ENCODE data around the gene PDGFD.

Gene PDGFD

DNA sequence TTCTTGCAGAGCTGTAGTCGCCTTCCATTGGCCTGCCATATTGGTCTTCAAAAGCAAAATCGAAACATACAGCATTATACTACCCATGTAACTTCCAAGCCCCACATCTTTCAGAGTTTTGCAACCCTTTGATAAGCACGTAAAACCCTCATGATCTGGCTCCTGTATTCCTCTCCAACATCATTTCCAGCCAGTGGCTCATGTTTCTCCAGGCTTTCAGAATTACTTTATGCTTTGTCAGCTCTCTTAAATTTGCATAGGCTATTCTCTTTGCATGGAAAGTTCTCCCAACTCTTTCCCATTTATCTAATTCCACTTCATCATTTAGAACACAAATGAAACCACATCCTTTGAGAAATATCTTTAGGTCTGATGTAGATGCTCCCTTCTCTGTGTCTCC lies 195.3 kb downstream of the PDGFD start:
- TF ChIP-seq YY1 (IDR thresholded peaks at IDR 0.05; ENCODE audit: low read depth) (no peak), EP300 (IDR thresholded peaks at IDR 0.05; ENCODE audit: borderline replicate concordance) (no peak), TAF1 (IDR thresholded peaks at IDR 0.05; ENCODE audit: low read depth) (no peak), TCF12 (IDR thresholded peaks at IDR 0.05; ENCODE audit: low read depth) (no peak), NFIC (IDR thresholded peaks at IDR 0.05) (no peak), CEBPB (IDR thresholded peaks at IDR 0.05) (no peak), FOXM1 (IDR thresholded peaks at IDR 0.05; ENCODE audit: borderline replicate concordance, low read depth) (no peak), ZBTB7A (IDR thresholded peaks at IDR 0.05; ENCODE audit: low read depth) (no peak), CREB1 (IDR thresholded peaks at IDR 0.05; ENCODE audit: low read depth) (no peak), EGR1 (IDR thresholded peaks at IDR 0.05) (no peak), RAD21 (IDR thresholded peaks at IDR 0.05; ENCODE audit: low read depth) (no peak), TEAD4 (IDR thresholded peaks at IDR 0.05) (no peak)
- TF ChIP-seq, protein P1, sequence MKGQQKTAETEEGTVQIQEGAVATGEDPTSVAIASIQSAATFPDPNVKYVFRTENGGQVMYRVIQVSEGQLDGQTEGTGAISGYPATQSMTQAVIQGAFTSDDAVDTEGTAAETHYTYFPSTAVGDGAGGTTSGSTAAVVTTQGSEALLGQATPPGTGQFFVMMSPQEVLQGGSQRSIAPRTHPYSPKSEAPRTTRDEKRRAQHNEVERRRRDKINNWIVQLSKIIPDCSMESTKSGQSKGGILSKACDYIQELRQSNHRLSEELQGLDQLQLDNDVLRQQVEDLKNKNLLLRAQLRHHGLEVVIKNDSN (IDR thresholded peaks at IDR 0.05): no peak
- TF ChIP-seq, protein P2, sequence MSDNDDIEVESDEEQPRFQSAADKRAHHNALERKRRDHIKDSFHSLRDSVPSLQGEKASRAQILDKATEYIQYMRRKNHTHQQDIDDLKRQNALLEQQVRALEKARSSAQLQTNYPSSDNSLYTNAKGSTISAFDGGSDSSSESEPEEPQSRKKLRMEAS (IDR thresholded peaks at IDR 0.05): no peak
- TF ChIP-seq, protein P3, sequence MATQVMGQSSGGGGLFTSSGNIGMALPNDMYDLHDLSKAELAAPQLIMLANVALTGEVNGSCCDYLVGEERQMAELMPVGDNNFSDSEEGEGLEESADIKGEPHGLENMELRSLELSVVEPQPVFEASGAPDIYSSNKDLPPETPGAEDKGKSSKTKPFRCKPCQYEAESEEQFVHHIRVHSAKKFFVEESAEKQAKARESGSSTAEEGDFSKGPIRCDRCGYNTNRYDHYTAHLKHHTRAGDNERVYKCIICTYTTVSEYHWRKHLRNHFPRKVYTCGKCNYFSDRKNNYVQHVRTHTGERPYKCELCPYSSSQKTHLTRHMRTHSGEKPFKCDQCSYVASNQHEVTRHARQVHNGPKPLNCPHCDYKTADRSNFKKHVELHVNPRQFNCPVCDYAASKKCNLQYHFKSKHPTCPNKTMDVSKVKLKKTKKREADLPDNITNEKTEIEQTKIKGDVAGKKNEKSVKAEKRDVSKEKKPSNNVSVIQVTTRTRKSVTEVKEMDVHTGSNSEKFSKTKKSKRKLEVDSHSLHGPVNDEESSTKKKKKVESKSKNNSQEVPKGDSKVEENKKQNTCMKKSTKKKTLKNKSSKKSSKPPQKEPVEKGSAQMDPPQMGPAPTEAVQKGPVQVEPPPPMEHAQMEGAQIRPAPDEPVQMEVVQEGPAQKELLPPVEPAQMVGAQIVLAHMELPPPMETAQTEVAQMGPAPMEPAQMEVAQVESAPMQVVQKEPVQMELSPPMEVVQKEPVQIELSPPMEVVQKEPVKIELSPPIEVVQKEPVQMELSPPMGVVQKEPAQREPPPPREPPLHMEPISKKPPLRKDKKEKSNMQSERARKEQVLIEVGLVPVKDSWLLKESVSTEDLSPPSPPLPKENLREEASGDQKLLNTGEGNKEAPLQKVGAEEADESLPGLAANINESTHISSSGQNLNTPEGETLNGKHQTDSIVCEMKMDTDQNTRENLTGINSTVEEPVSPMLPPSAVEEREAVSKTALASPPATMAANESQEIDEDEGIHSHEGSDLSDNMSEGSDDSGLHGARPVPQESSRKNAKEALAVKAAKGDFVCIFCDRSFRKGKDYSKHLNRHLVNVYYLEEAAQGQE (IDR thresholded peaks at IDR 0.05; ENCODE audit: low read depth): no peak

DNA sequence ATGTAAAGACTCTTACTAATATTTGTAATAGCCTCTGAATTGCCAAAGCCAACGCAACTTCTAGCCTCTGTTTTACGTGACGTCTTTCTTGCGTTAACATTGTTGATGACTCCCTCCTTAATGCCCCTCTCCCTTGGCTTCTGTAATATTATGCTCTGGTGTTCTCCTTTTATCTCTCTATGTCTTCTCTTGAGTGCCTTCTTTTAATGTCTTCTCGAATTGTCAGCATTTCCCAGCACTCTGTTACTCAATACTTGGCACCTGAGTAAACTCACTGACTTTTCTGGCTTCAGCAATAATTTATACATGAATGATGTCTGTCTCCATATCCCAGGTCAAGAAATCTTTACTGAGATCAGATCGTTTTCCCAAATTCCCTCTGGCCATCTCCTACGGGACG lies 196.0 kb downstream of the PDGFD start:
- TF ChIP-seq RAD21 (IDR thresholded peaks at IDR 0.05; ENCODE audit: low read depth): no peak

DNA sequence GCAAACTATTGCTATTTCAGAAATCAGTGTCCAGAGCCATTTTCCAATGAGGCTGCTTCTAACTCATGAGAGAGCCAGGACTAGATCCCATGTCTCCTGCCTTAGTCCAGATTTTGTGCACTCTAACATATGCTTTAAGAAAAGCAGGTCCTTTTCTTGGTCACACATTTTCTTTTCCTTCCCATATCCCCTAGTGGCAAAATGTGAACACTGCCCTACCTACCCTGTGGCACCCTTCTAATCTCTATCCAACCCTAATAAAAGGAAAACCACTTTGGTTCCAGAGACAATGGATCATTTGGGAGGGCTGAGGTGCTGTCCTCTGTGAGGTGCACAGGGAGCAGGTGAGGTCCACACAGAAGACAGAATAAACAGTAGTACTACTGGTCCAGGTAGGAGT lies 199.6 kb downstream of the PDGFD start:
- TF ChIP-seq FOXM1 (IDR thresholded peaks at IDR 0.05; ENCODE audit: borderline replicate concordance, low read depth) (no peak), NFIC (IDR thresholded peaks at IDR 0.05) (no peak), EGR1 (IDR thresholded peaks at IDR 0.05) (no peak), ZBTB7A (IDR thresholded peaks at IDR 0.05; ENCODE audit: low read depth) (no peak), EP300 (IDR thresholded peaks at IDR 0.05; ENCODE audit: borderline replicate concordance) (no peak), RAD21 (IDR thresholded peaks at IDR 0.05; ENCODE audit: low read depth) (no peak), TCF12 (IDR thresholded peaks at IDR 0.05; ENCODE audit: low read depth) (no peak), CREB1 (IDR thresholded peaks at IDR 0.05; ENCODE audit: low read depth) (no peak), TEAD4 (IDR thresholded peaks at IDR 0.05) (no peak)
- TF ChIP-seq, protein P3 (IDR thresholded peaks at IDR 0.05; ENCODE audit: low read depth): no peak
- TF ChIP-seq, protein P1 (IDR thresholded peaks at IDR 0.05): no peak
- TF ChIP-seq, protein P2 (IDR thresholded peaks at IDR 0.05): no peak

DNA sequence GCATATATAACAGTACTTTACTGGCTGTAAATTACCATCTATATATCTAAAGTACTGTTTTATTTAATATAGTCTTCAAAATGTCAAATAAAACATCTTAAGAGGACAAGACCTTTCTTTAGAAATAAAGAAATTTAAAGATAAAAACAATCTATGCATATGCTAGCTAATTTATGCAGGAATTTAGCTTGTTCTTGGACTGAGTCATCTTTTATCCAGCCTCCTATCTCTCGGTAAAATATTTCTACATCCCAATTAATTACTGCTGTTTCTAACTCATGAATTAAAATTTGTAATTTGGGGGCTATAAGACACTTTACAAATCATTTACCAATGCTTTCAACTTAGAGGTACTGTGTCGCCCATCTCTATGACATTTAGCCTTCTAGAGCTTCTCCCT lies 200.3 kb downstream of the PDGFD start:
- TF ChIP-seq, protein P2 (IDR thresholded peaks at IDR 0.05): no peak
- TF ChIP-seq TCF12 (IDR thresholded peaks at IDR 0.05; ENCODE audit: low read depth) (no peak), ZBTB7A (IDR thresholded peaks at IDR 0.05; ENCODE audit: low read depth) (no peak), YY1 (IDR thresholded peaks at IDR 0.05; ENCODE audit: low read depth) (no peak), TAF1 (IDR thresholded peaks at IDR 0.05; ENCODE audit: low read depth) (no peak), EGR1 (IDR thresholded peaks at IDR 0.05) (no peak), CEBPB (IDR thresholded peaks at IDR 0.05) (no peak)
- TF ChIP-seq, protein P1 (IDR thresholded peaks at IDR 0.05): no peak
- TF ChIP-seq, protein P3 (IDR thresholded peaks at IDR 0.05; ENCODE audit: low read depth): no peak

All from Ishikawa (cell line).